H9 (cell line): ENCODE measurements around the gene LNPEP. TPM values are rescaled to one million over a fixed set of nuclear protein-coding genes. Genes with fewer than 3 reads are reported as not detected.

Source experiments
- DNase-seq: peaks from one replicate; pipeline ENCODE4 v3.0.0-alpha.2; 2017
- H2AFZ ChIP-seq: one replicate; pipeline ENCODE4 v1.6.1; 2013; ENCODE audit warnings: mild to moderate bottlenecking, low read length, control low read depth, moderate library complexity
- H2AK5ac ChIP-seq: 2 replicates; pipeline ENCODE4 v1.6.1; 2013; ENCODE audit warnings: low read length, control low read depth, mixed read lengths; ENCODE audit not compliant: insufficient read length
- H2BK120ac ChIP-seq: one replicate; pipeline ENCODE4 v1.6.1; 2013; ENCODE audit warnings: low read depth, mild to moderate bottlenecking, low read length, control low read depth, inconsistent platforms; ENCODE audit not compliant: poor library complexity, severe bottlenecking
- H2BK12ac ChIP-seq: 2 replicates; pipeline ENCODE4 v1.6.1; 2013; ENCODE audit warnings: low read length, control low read depth, mixed read lengths, low read depth; ENCODE audit not compliant: insufficient read length
- H2BK15ac ChIP-seq: 2 replicates; pipeline ENCODE4 v1.6.1; 2013; ENCODE audit warnings: low read depth, low read length, control low read depth
- H2BK20ac ChIP-seq: one replicate; pipeline ENCODE4 v1.6.1; 2013; ENCODE audit warnings: low read depth, mild to moderate bottlenecking, low read length, control low read depth, inconsistent platforms; ENCODE audit not compliant: poor library complexity, severe bottlenecking
- H2BK5ac ChIP-seq: 2 replicates; pipeline ENCODE4 v1.6.1; 2013; ENCODE audit warnings: low read length, control low read depth, mixed read lengths; ENCODE audit not compliant: insufficient read length
- H3K14ac ChIP-seq: 2 replicates; pipeline ENCODE4 v1.6.1; 2013; ENCODE audit warnings: low read length, control low read depth; ENCODE audit not compliant: insufficient read depth
- H3K18ac ChIP-seq: 2 replicates; pipeline ENCODE4 v1.6.1; 2013; ENCODE audit warnings: low read depth, mild to moderate bottlenecking, mixed read lengths, low read length, control low read depth; ENCODE audit not compliant: insufficient read length
- H3K23ac ChIP-seq: 2 replicates; pipeline ENCODE4 v1.6.1; 2013; ENCODE audit warnings: low read length, control low read depth, mixed read lengths, low read depth; ENCODE audit not compliant: insufficient read length
- H3K23me2 ChIP-seq: 2 replicates; pipeline ENCODE4 v1.6.1; 2013; ENCODE audit warnings: low read depth, mild to moderate bottlenecking, mixed read lengths, low read length, control low read depth; ENCODE audit not compliant: insufficient read length, poor library complexity, severe bottlenecking
- H3K27ac ChIP-seq: 2 replicates; pipeline ENCODE4 v1.5.1; 2013; ENCODE audit warnings: low read length, control low read depth, mixed read lengths, low read depth; ENCODE audit not compliant: insufficient read length
- H3K27me3 ChIP-seq: 2 replicates; pipeline ENCODE4 v1.6.1; 2013; ENCODE audit warnings: low read length, control low read depth, inconsistent platforms; ENCODE audit not compliant: insufficient read depth
- H3K4ac ChIP-seq: 2 replicates; pipeline ENCODE4 v1.6.1; 2013; ENCODE audit warnings: low read depth, mild to moderate bottlenecking, control low read depth, inconsistent platforms, low read length, moderate library complexity
- H3K4me1 ChIP-seq: 2 replicates; pipeline ENCODE4 v1.6.1; 2013; ENCODE audit warnings: low read length, control low read depth, inconsistent platforms; ENCODE audit not compliant: insufficient read depth
- H3K4me2 ChIP-seq: 2 replicates; pipeline ENCODE4 v1.6.1; 2013; ENCODE audit warnings: low read length, control low read depth, mixed read lengths; ENCODE audit not compliant: insufficient read length, insufficient read depth
- H3K56ac ChIP-seq: 2 replicates; pipeline ENCODE4 v1.6.1; 2013; ENCODE audit warnings: low read depth, mild to moderate bottlenecking, mixed read lengths, low read length, control low read depth; ENCODE audit not compliant: insufficient read length
- H3K79me1 ChIP-seq: 2 replicates; pipeline ENCODE4 v1.6.1; 2013; ENCODE audit warnings: low read depth, mild to moderate bottlenecking, moderate library complexity, low read length, control low read depth, inconsistent platforms; ENCODE audit not compliant: insufficient read depth, poor library complexity, severe bottlenecking
- H3K79me2 ChIP-seq: 2 replicates; pipeline ENCODE4 v1.6.1; 2013; ENCODE audit warnings: low read length, control low read depth, inconsistent platforms; ENCODE audit not compliant: insufficient read depth
- H3K9ac ChIP-seq: 2 replicates; pipeline ENCODE4 v1.6.1; 2013; ENCODE audit warnings: low read length, control low read depth, mixed read lengths; ENCODE audit not compliant: insufficient read length; ENCODE audit errors: extremely low read depth
- H3K9me3 ChIP-seq: one replicate; pipeline ENCODE4 v1.6.1; 2013; ENCODE audit warnings: low read depth, low read length, inconsistent platforms; ENCODE audit not compliant: control insufficient read depth
- H3T11ph ChIP-seq: one replicate; pipeline ENCODE4 v1.6.1; 2013; ENCODE audit warnings: mild to moderate bottlenecking, low read length, control low read depth, inconsistent platforms
- H4K20me1 ChIP-seq: one replicate; pipeline ENCODE4 v1.6.1; 2013; ENCODE audit not compliant: control insufficient read depth, insufficient read length, insufficient read depth
- H4K5ac ChIP-seq: 2 replicates; pipeline ENCODE4 v1.6.1; 2013; ENCODE audit warnings: low read depth, mild to moderate bottlenecking, mixed read lengths, low read length, control low read depth; ENCODE audit not compliant: insufficient read length
- H4K8ac ChIP-seq: replicated peaks from 2 replicates; pipeline ENCODE4 v1.6.1; 2013; ENCODE audit warnings: low read length, control low read depth, mixed read lengths, low read depth; ENCODE audit not compliant: insufficient read length
- H4K91ac ChIP-seq: 2 replicates; pipeline ENCODE4 v1.6.1; 2013; ENCODE audit warnings: low read depth, mild to moderate bottlenecking, moderate library complexity, mixed read lengths, low read length, control low read depth; ENCODE audit not compliant: insufficient read length
- H3K27ac Mint-ChIP-seq, 3 experiments: 2 replicates in 2 of 3; 3 replicates in 1 of 3; pipeline ENCODE4 v1.8.0; 2020 to 2021; ENCODE audit warnings: mixed read lengths in 3 of 3, mild to moderate bottlenecking in 1 of 3, moderate library complexity in 1 of 3
- H3K27me3 Mint-ChIP-seq: 2 replicates; pipeline ENCODE4 v1.8.0; 2021; ENCODE audit warnings: low read depth, mild to moderate bottlenecking, moderate library complexity, mixed read lengths
- H3K36me3 Mint-ChIP-seq, 3 experiments: 2 replicates in 2 of 3; 3 replicates in 1 of 3; pipeline ENCODE4 v1.8.0; 2020 to 2021; ENCODE audit warnings: low read depth in 3 of 3, mixed read lengths in 3 of 3; ENCODE audit not compliant: insufficient read depth in 1 of 3
- H3K4me1 Mint-ChIP-seq, 2 experiments: 2 replicates each; pipeline ENCODE4 v1.8.0; 2020; ENCODE audit warnings: mixed read lengths in 2 of 2
- H3K4me3 Mint-ChIP-seq, 2 experiments: 2 replicates in 1 of 2; 3 replicates in 1 of 2; pipeline ENCODE4 v1.8.0; 2020 to 2021; ENCODE audit warnings: mild to moderate bottlenecking in 2 of 2, mixed read lengths in 2 of 2, moderate library complexity in 1 of 2
- H3K9me3 Mint-ChIP-seq, 2 experiments: 2 replicates in 1 of 2; 3 replicates in 1 of 2; pipeline ENCODE4 v1.8.0; 2020; ENCODE audit warnings: mild to moderate bottlenecking in 2 of 2, mixed read lengths in 2 of 2, moderate library complexity in 1 of 2
- CTCF ChIP-seq: fragments of 200-600 bp; sonication (generic); conservative IDR thresholded peaks from 3 replicates; pipeline ENCODE4 v1.8.0; 2021; ENCODE audit warnings: antibody characterized with exemption, mild to moderate bottlenecking
- WGBS: extraction: QIAGEN DNeasy Blood & Tissue Kit; methylation state at CpG from one replicate; pipeline ENCODE4 v1.1.7; 2013; ENCODE audit warnings: missing lambda C conversion rate, low lambda C conversion rate, mixed read lengths; ENCODE audit not compliant: insufficient read length; ENCODE audit errors: extremely low coverage; 5-methylcytosine and 5-hydroxymethylcytosine counted together
- total RNA-seq: library from RNA; stranded (reverse); gene quantifications from 2 replicates; pipeline ENCODE4 v1.2.1, GENCODE V29; 2021

The LNPEP gene
- total RNA-seq, 1 experiment from 2014 or later, result 4.1 TPM

- no peak overlapping the region for H3K9ac ChIP-seq
- no peak overlapping the region for H2BK5ac ChIP-seq
- no peaks in the 10 kb centered on the region for H3K79me1 ChIP-seq
- no peaks in the 10 kb centered on the region; a peak in 1 of 5 replicates for H3K9me3 Mint-ChIP-seq
- H3K4me1 ChIP-seq, result no peaks in the 10 kb centered on the region
- no peak overlapping the region for H3T11ph ChIP-seq
- H3K27me3 Mint-ChIP-seq, result no peaks in the 10 kb centered on the region
- H3K9me3 ChIP-seq, result no peaks in the 10 kb centered on the region
- H3K23ac ChIP-seq, result no peak overlapping the region
- no peak overlapping the region; a peak in 1 of 7 replicates for H3K27ac Mint-ChIP-seq
- no peak overlapping the region for H4K91ac ChIP-seq
- no peaks in the 10 kb centered on the region for H3K27me3 ChIP-seq
- H3K56ac ChIP-seq, result no peak overlapping the region
- H3K23me2 ChIP-seq, result no peaks in the 10 kb centered on the region
- no CpG with 5 or more reads among the region's 4 CpGs for WGBS
- no peak overlapping the region for H3K4ac ChIP-seq
- no peaks in the 10 kb centered on the region for H4K20me1 ChIP-seq
- H2BK20ac ChIP-seq, result no peak overlapping the region
- no peak for TF ChIP-seq CTCF
- no peak overlapping the region for H3K4me3 Mint-ChIP-seq
- H4K5ac ChIP-seq, result no peak overlapping the region
- no peak overlapping the region for H3K14ac ChIP-seq
- H3K27ac ChIP-seq, result no peak overlapping the region
- no peak overlapping the region for H2AK5ac ChIP-seq
- DNase-seq, result no peak
- H3K18ac ChIP-seq, result no peak overlapping the region
- no peak overlapping the region for H2BK120ac ChIP-seq
- H2BK12ac ChIP-seq, result no peak overlapping the region
- no peaks in the 10 kb centered on the region for H3K36me3 Mint-ChIP-seq
- peaks cover 9 to 12% of the 10 kb centered on the region in 2 experiments for H3K4me1 Mint-ChIP-seq
- H4K8ac ChIP-seq, result no peak overlapping the region
- H3K4me2 ChIP-seq, result no peak overlapping the region
- no peaks in the 10 kb centered on the region for H3K79me2 ChIP-seq
- H2AFZ ChIP-seq, result no peak overlapping the region
- no peak overlapping the region for H2BK15ac ChIP-seq
These were observed 26.7 kb downstream of the LNPEP start for GRCh38 chr5:96962540-96962991.
